GM19397 (cell line): Measurements from ENCODE around the gene GNB1L.

Experiments
- ATAC-seq: cut with Tn5 transposase; IDR thresholded peaks from one replicate; pipeline ENCODE4 v1.9.1; 2021; ENCODE audit warnings: mild to moderate bottlenecking, moderate library complexity; ENCODE audit not compliant: unreplicated experiment

Gene GNB1L

GRCh38 chr22:19877626-19878339 lies 23.1 kb upstream of the GNB1L start:
- ATAC-seq: no peak

GRCh38 chr22:19876941-19877625 lies 22.4 kb upstream of the GNB1L start:
- ATAC-seq: no peak

- no peak for ATAC-seq
These were observed 21.8 kb upstream of the GNB1L start for GRCh38 chr22:19876314-19876940.

- no peak for ATAC-seq
These were observed 21.0 kb upstream of the GNB1L start for GRCh38 chr22:19875531-19876313.

GRCh38 chr22:19875061-19875530 lies 20.4 kb upstream of the GNB1L start:
- no peak for ATAC-seq

GRCh38 chr22:19874307-19875060 lies 19.8 kb upstream of the GNB1L start:
- ATAC-seq: no peak

GRCh38 chr22:19873960-19874306 lies 19.3 kb upstream of the GNB1L start:
- no peak for ATAC-seq

- no peak for ATAC-seq
These were observed 18.7 kb upstream of the GNB1L start for GRCh38 chr22:19873138-19873959.

- no peak for ATAC-seq
These were observed 18.1 kb upstream of the GNB1L start for GRCh38 chr22:19872779-19873137.

- no peak for ATAC-seq
These were observed 17.4 kb upstream of the GNB1L start for GRCh38 chr22:19871845-19872778.

GRCh38 chr22:19871023-19871844 lies 16.6 kb upstream of the GNB1L start:
- ATAC-seq: no peak

- ATAC-seq: no peak
These were observed 15.7 kb upstream of the GNB1L start for GRCh38 chr22:19870153-19871022.

GRCh38 chr22:19869497-19870152 lies 15.0 kb upstream of the GNB1L start:
- ATAC-seq: no peak

- ATAC-seq: no peak
These were observed 14.2 kb upstream of the GNB1L start for GRCh38 chr22:19868773-19869471.

GRCh38 chr22:19868333-19868732 lies 13.7 kb upstream of the GNB1L start:
- no peak for ATAC-seq

GRCh38 chr22:19867617-19868016 lies 12.9 kb upstream of the GNB1L start:
- ATAC-seq: no peak
